B cell (primary cell): Measurements from ENCODE around the gene TMPRSS7. TPM values are rescaled to one million over a fixed set of nuclear protein-coding genes. Genes with fewer than 3 reads are reported as not detected.

Experiments
- ATAC-seq: fragments of 200-7000 bp; cut with Tn5 transposase; one replicate; pipeline ENCODE4 v1.10.0; 2021; ENCODE audit warnings: low read depth, mild to moderate bottlenecking, moderate number of reproducible peaks, moderate library complexity
- CTCF ChIA-PET: fragments of 350-600 bp; sonication (Branson Sonifier 250); formaldehyde crosslinking; loops from one replicate; lab custom pipeline; 2021; ENCODE audit warnings: antibody characterized with exemption, inconsistent platforms; lab: Charles Lee
- POLR2A ChIA-PET: fragments of 350-600 bp; sonication (Branson Sonifier 250); formaldehyde crosslinking; loops from one replicate; lab custom pipeline; 2021; ENCODE audit warnings: antibody characterized with exemption; lab: Charles Lee
- DNase-seq: peaks from one replicate; pipeline ENCODE4 v3.0.0; 2013
- H2AFZ ChIP-seq: 2 replicates; pipeline ENCODE4 v1.6.1; 2012; ENCODE audit warnings: mild to moderate bottlenecking, low read depth, low read length; ENCODE audit not compliant: insufficient read depth, poor library complexity, severe bottlenecking
- H3K27ac ChIP-seq, 2 donors: 1 replicate in 1 of 2; 2 replicates in 1 of 2; pipeline ENCODE4 v1.5.1; 2012 to 2013; ENCODE audit warnings: low read length in 2 of 2, mild to moderate bottlenecking in 2 of 2, moderate library complexity in 1 of 2
- H3K27me3 ChIP-seq, 4 experiments: fragments of 200-600 bp in 1 of 4; sonication (generic) in 1 of 4; replicated peaks in 1 of 4; 1 replicate in 2 of 4; 2 replicates in 2 of 4; pipeline versions ENCODE4 v1.6.1 to v1.7.0; 2013 to 2016; ENCODE audit warnings: low read length in 3 of 4, mild to moderate bottlenecking in 2 of 4, mixed read lengths in 1 of 4, moderate library complexity in 1 of 4; ENCODE audit not compliant: insufficient read depth in 4 of 4, control insufficient read depth in 3 of 4; ENCODE audit errors: control extremely low read depth in 1 of 4
- H3K36me3 ChIP-seq, 2 experiments: replicated peaks in 1 of 2; 1 replicate in 1 of 2; 2 replicates in 1 of 2; pipeline versions ENCODE4 v1.6.1 to v1.7.1; 2013; ENCODE audit warnings: low read length in 1 of 2; ENCODE audit not compliant: insufficient read depth in 2 of 2, control insufficient read depth in 1 of 2; ENCODE audit errors: control extremely low read depth in 1 of 2, extremely low read depth in 1 of 2
- H3K4me1 ChIP-seq, 2 donors: fragments of 200-600 bp in 1 of 2; sonication (generic) in 1 of 2; 1 replicate in 1 of 2; 2 replicates in 1 of 2; pipeline versions ENCODE4 v1.5.1 to v1.6.1; 2013 to 2017; ENCODE audit warnings: low read length in 2 of 2; ENCODE audit not compliant: control insufficient read depth in 2 of 2, insufficient read depth in 2 of 2
- H3K4me2 ChIP-seq: replicated peaks from 2 replicates; pipeline ENCODE3; 2012; ENCODE audit warnings: mild to moderate bottlenecking, low read depth, low read length; ENCODE audit not compliant: poor library complexity, severe bottlenecking
- H3K4me3 ChIP-seq, 5 experiments: fragments of 200-600 bp in 1 of 5; sonication (generic) in 1 of 5; 1 replicate in 3 of 5; 2 replicates in 2 of 5; pipeline versions ENCODE4 v1.5.1 to v1.7.0; 2011 to 2016; ENCODE audit warnings: low read length in 4 of 5, mild to moderate bottlenecking in 4 of 5, low read depth in 2 of 5, control low read depth in 1 of 5, moderate library complexity in 1 of 5; ENCODE audit not compliant: insufficient read depth in 1 of 5; ENCODE audit errors: control extremely low read depth in 1 of 5, extremely low read depth in 1 of 5
- H3K79me2 ChIP-seq: fragments of 200-600 bp; sonication (generic); one replicate; pipeline ENCODE4 v1.6.0; 2016; ENCODE audit warnings: low read length; ENCODE audit not compliant: control insufficient read depth, insufficient read depth
- H3K9ac ChIP-seq: fragments of 200-600 bp; sonication (generic); 2 replicates; pipeline ENCODE4 v1.6.1; 2017; ENCODE audit warnings: mild to moderate bottlenecking, low read length, moderate library complexity
- H3K9me3 ChIP-seq, 3 donors: one replicate each; pipeline versions ENCODE4 v1.6.1 to v1.7.1; 2013; ENCODE audit warnings: low read length in 2 of 3; ENCODE audit not compliant: control insufficient read depth in 2 of 3, insufficient read depth in 1 of 3; ENCODE audit errors: control extremely low read depth in 1 of 3
- H4K20me1 ChIP-seq: 2 replicates; pipeline ENCODE4 v1.6.0; 2012; ENCODE audit warnings: mild to moderate bottlenecking, low read length; ENCODE audit not compliant: insufficient read depth, control insufficient read depth, poor library complexity, severe bottlenecking
- H3K27ac Mint-ChIP-seq: one replicate; pipeline ENCODE4 v1.8.0; 2021; ENCODE audit warnings: mixed read lengths
- H3K27me3 Mint-ChIP-seq: one replicate; pipeline ENCODE4 v1.8.0; 2021; ENCODE audit warnings: mixed read lengths
- H3K4me1 Mint-ChIP-seq: one replicate; pipeline ENCODE4 v1.8.0; 2021; ENCODE audit warnings: mixed read lengths
- H3K4me3 Mint-ChIP-seq: one replicate; pipeline ENCODE4 v1.8.0; 2021; ENCODE audit warnings: mixed read lengths
- H3K9me3 Mint-ChIP-seq: one replicate; pipeline ENCODE4 v1.8.0; 2022; ENCODE audit warnings: mixed read lengths; ENCODE audit not compliant: insufficient read depth
- CTCF ChIP-seq: fragments of 200-600 bp; IDR thresholded peaks from one replicate; pipeline ENCODE4 v1.8.0; 2022; ENCODE audit warnings: antibody characterized with exemption, mild to moderate bottlenecking
- EZH2 ChIP-seq: IDR thresholded peaks from 2 replicates; pipeline ENCODE4 v1.6.1; 2012; ENCODE audit warnings: borderline replicate concordance, low read depth, mild to moderate bottlenecking, moderate library complexity, low read length; ENCODE audit not compliant: insufficient read depth, poor library complexity, severe bottlenecking
- WGBS: methylation state at CpG from one replicate; pipeline ENCODE4 v1.1.5; 2013; ENCODE audit warnings: missing lambda C conversion rate; ENCODE audit not compliant: insufficient coverage; 5-methylcytosine and 5-hydroxymethylcytosine counted together
- intact Hi-C: fragments of 100-400 bp; cut with micrococcal nuclease; formaldehyde crosslinking; loops from one replicate; pipeline ENCODE4 v1.10.0; 2022
- polyA plus RNA-seq: library from polyadenylated mRNA; depleted of rRNA; stranded (reverse); fragments of >200 nt; gene quantifications from 2 replicates; pipeline ENCODE4 v1.2.3, GENCODE V29; 2012
- total RNA-seq, 2 donors: library from RNA; stranded (reverse); fragments of 120-200 nt in 1 of 2; gene quantifications; 1 replicate in 1 of 2; 2 replicates in 1 of 2; pipeline versions ENCODE4 v1.2.3 to v1.2.4, GENCODE V29; 2013 to 2022

Gene TMPRSS7
- total and polyA plus RNA-seq, 2 donors (not counting 1 experiment from before 2014, with no cell fraction given) = not detected

DNA sequence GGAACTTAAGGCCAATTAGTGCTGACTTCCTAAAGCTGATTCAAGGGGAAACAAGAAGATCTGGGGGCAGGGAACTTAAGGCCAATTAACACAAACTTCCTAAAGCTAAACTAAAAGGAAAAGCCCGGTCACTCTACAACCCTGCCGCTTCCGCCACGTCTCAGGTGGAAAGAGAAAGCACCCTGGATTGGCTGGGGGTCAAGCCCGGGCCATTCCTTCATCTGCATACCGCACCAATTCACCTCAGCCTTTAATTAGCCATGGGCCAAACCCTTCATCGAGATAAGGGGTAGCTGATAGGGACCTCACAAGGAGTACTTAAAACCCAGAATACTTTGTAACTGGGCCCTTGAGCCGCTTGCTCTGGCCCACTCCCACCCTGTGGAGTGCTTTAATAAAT lies 14.4 kb downstream of the TMPRSS7 start:
- Mint-ChIP-seq H3K27ac (no peak overlapping the region), H3K9me3 (no peaks in the 10 kb centered on the region), H3K4me1 (no peaks in the 10 kb centered on the region), H3K27me3 (peaks cover 24% of the 10 kb centered on the region), H3K4me3 (no peak overlapping the region)
- no peak for TF ChIP-seq EZH2
- TF ChIP-seq CTCF = no peak
- intact Hi-C loops = no loop called here
- ATAC-seq = no peak
- no peak overlapping the region for H2AFZ ChIP-seq
- H3K27me3 ChIP-seq = peaks cover 0 to 3% (median 0%) of the 10 kb centered on the region in 4 experiments
- no peaks in the 10 kb centered on the region for H4K20me1 ChIP-seq
- CTCF ChIA-PET = no interaction called here
- POLR2A ChIA-PET = no interaction called here
- no peaks in the 10 kb centered on the region for H3K79me2 ChIP-seq
- H3K9me3 ChIP-seq = no peaks in the 10 kb centered on the region
- H3K4me2 ChIP-seq = no peak overlapping the region
- no peak for DNase-seq
- 85% methylated on average over 6 of the region's 8 CpGs for WGBS
- no peaks in the 10 kb centered on the region for H3K36me3 ChIP-seq
- no peak overlapping the region for H3K9ac ChIP-seq
- H3K4me1 ChIP-seq = peaks cover 2% of the 10 kb centered on the region in 2 donors
- no peak overlapping the region for H3K4me3 ChIP-seq
- no peak overlapping the region for H3K27ac ChIP-seq

DNA sequence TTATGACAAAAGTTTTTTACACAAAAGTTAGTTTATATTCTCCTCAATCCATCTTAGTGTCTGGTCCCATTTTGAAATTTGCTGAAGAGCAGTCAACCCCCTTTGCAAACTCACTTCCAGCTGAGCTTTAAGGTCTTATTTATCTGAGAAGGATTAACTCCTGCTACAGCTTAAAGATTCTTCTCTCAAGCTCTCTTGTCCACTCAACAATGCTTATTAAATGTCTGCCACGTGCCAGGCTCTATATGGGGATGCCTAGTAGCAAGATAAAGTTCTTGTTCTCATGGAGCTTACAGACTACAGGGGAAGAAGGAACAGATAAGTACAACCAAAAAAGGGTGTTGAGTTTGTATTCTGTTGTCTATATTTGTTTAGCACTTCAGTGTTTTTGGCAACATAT lies 18.7 kb downstream of the TMPRSS7 start:
- ATAC-seq (no peak), DNase-seq (no peak)
- Histone ChIP-seq H4K20me1 (no peaks in the 10 kb centered on the region), H3K27me3 (peaks cover 0 to 3% (median 0%) of the 10 kb centered on the region in 4 experiments), H2AFZ (no peak overlapping the region), H3K4me2 (no peak overlapping the region), H3K27ac (no peak overlapping the region), H3K4me1 (no peaks in the 10 kb centered on the region), H3K36me3 (no peaks in the 10 kb centered on the region), H3K79me2 (no peaks in the 10 kb centered on the region), H3K9me3 (no peaks in the 10 kb centered on the region), H3K9ac (no peak overlapping the region), H3K4me3 (no peak overlapping the region)
- Mint-ChIP-seq H3K9me3 (no peaks in the 10 kb centered on the region), H3K27me3 (peaks cover 26% of the 10 kb centered on the region), H3K4me1 (no peaks in the 10 kb centered on the region), H3K4me3 (no peak overlapping the region), H3K27ac (no peak overlapping the region)
- intact Hi-C loops = no loop called here
- ChIA-PET POLR2A (no interaction called here), CTCF (interaction anchor here (0.8 to 1.6 kb wide), 2 partner anchors 10 to 338 kb away, joined by 3 to 13 read pairs; no protein-coding TSS in a partner anchor)
- no CpG with 5 or more reads among the region's 1 CpG for WGBS
- TF ChIP-seq EZH2 (no peak), CTCF (no peak)
